GM19035 (cell line): Measurements from ENCODE around the gene MIER2.
"Not testable (repeated sequence)": the region's sequence is repeated elsewhere in the genome, so short reads cannot be mapped to it uniquely, and the experiment has no call there.

ENCODE experiments used
- ATAC-seq: cut with Tn5 transposase; IDR thresholded peaks from one replicate; pipeline ENCODE4 v1.9.1; 2021; ENCODE audit not compliant: unreplicated experiment

MIER2 gene

GRCh38 chr19:291006-291521 lies 53.5 kb downstream of the MIER2 start, which contains the start of gene PLPP2:
Gene PLPP2 (minus strand): TSS chr19:291403. CDS start chr19:291336, 67 bp downstream.
- ATAC-seq = no peak

GRCh38 chr19:290372-291005 lies 54.1 kb downstream of the MIER2 start:
- ATAC-seq = no peak

GRCh38 chr19:289651-290371 lies 54.8 kb downstream of the MIER2 start:
- ATAC-seq = no peak

GRCh38 chr19:288911-289310 lies 55.7 kb downstream of the MIER2 start:
- no peak for ATAC-seq

GRCh38 chr19:287381-287871 lies 57.2 kb downstream of the MIER2 start:
- no peak for ATAC-seq

GRCh38 chr19:283395-283794 lies 61.2 kb downstream of the MIER2 start:
- ATAC-seq = no peak

- ATAC-seq = no peak
Observed at GRCh38 chr19:282501-282900, 62.1 kb downstream of the MIER2 start.

- ATAC-seq = no peak
Observed at GRCh38 chr19:281992-282391, 62.6 kb downstream of the MIER2 start.

GRCh38 chr19:281156-281853 lies 63.3 kb downstream of the MIER2 start:
- no peak for ATAC-seq

GRCh38 chr19:280541-281009 lies 64.0 kb downstream of the MIER2 start:
- no peak for ATAC-seq

- no peak for ATAC-seq
Observed at GRCh38 chr19:279656-280055, 64.9 kb downstream of the MIER2 start.

- ATAC-seq = no peak
Observed at GRCh38 chr19:279231-279630, 65.4 kb downstream of the MIER2 start.

- ATAC-seq = no peak
Observed at GRCh38 chr19:277581-278165, 66.9 kb downstream of the MIER2 start.

GRCh38 chr19:277131-277530 lies 67.5 kb downstream of the MIER2 start:
- no peak for ATAC-seq

GRCh38 chr19:275958-276646 lies 68.5 kb downstream of the MIER2 start:
- no peak for ATAC-seq

GRCh38 chr19:275000-275399 lies 69.6 kb downstream of the MIER2 start:
- ATAC-seq = no peak

GRCh38 chr19:273393-273792 lies 71.2 kb downstream of the MIER2 start:
- ATAC-seq = no peak

GRCh38 chr19:271856-272255 lies 72.7 kb downstream of the MIER2 start:
- ATAC-seq = no peak

GRCh38 chr19:270766-271318 lies 73.8 kb downstream of the MIER2 start:
- ATAC-seq = not testable (repeated sequence)

GRCh38 chr19:269241-269640 lies 75.4 kb downstream of the MIER2 start:
- ATAC-seq = no peak
